Caco-2 (cell line): ENCODE results near the gene HLF. TPM values are rescaled to one million over a fixed set of nuclear protein-coding genes. Genes with fewer than 3 reads are reported as not detected.

Experiments used
- BruUV-seq: library from RNA; stranded (reverse); fragments of 400-500 nt; replicated peaks from 2 replicates; lab custom pipeline; 2021; lab: Mats Ljungman, UMichigan
- CTCF ChIA-PET: fragments of 300-600 bp; sonication (Branson Sonifier 250); formaldehyde crosslinking; loops from one replicate; lab custom pipeline; 2022; ENCODE audit warnings: antibody characterized with exemption; lab: Charles Lee
- POLR2A ChIA-PET: fragments of 300-600 bp; sonication (Branson Sonifier 250); formaldehyde crosslinking; loops from one replicate; lab custom pipeline; 2022; ENCODE audit warnings: antibody characterized with exemption; lab: Charles Lee
- DNase-seq, 2 experiments: peaks; one replicate each; pipeline versions ENCODE4 v3.0.0 to v3.0.0-alpha.2; 2020 to 2022
- H3K27me3 ChIP-seq: replicated peaks from 2 replicates; pipeline ENCODE4 v1.6.0; 2011; ENCODE audit warnings: low read length; ENCODE audit not compliant: control insufficient read depth, insufficient read depth
- H3K36me3 ChIP-seq: 2 replicates; pipeline ENCODE4 v1.5.1; 2011; ENCODE audit warnings: low read length; ENCODE audit not compliant: control insufficient read depth, insufficient read depth
- H3K4me1 ChIP-seq: fragments of 250-450 bp; sonication (Bioruptor Pico); 2 replicates; pipeline ENCODE4 v1.5.1; 2020; ENCODE audit warnings: mild to moderate bottlenecking
- H3K4me3 ChIP-seq: 2 replicates; pipeline ENCODE4 v1.5.1; 2011; ENCODE audit warnings: low read depth, mild to moderate bottlenecking, control low read depth, low read length
- H3K9me3 ChIP-seq: fragments of 250-450 bp; sonication (Bioruptor Pico); 2 replicates; pipeline ENCODE4 v1.5.1; 2020; ENCODE audit warnings: mild to moderate bottlenecking, moderate library complexity
- H3K27ac Mint-ChIP-seq: one replicate; pipeline ENCODE4 v1.8.0; 2022; ENCODE audit warnings: mixed read lengths; ENCODE audit not compliant: unreplicated experiment
- H3K27me3 Mint-ChIP-seq: one replicate; pipeline ENCODE4 v1.8.0; 2022; ENCODE audit warnings: mixed read lengths; ENCODE audit not compliant: insufficient read depth, unreplicated experiment
- H3K36me3 Mint-ChIP-seq: one replicate; pipeline ENCODE4 v1.8.0; 2022; ENCODE audit warnings: mild to moderate bottlenecking, mixed read lengths; ENCODE audit not compliant: insufficient read depth, unreplicated experiment
- H3K4me1 Mint-ChIP-seq: one replicate; pipeline ENCODE4 v1.8.0; 2022; ENCODE audit warnings: low read depth, mixed read lengths; ENCODE audit not compliant: unreplicated experiment
- H3K4me3 Mint-ChIP-seq: one replicate; pipeline ENCODE4 v1.8.0; 2022; ENCODE audit warnings: mild to moderate bottlenecking, moderate library complexity, mixed read lengths; ENCODE audit not compliant: unreplicated experiment
- H3K9me3 Mint-ChIP-seq: one replicate; pipeline ENCODE4 v1.8.0; 2022; ENCODE audit warnings: mixed read lengths; ENCODE audit not compliant: unreplicated experiment
- CTCF ChIP-seq, 2 experiments: fragments of 200-600 bp in 1 of 2; IDR thresholded peaks; 1 replicate in 1 of 2; 2 replicates in 1 of 2; pipeline versions ENCODE4 v1.5.1 to v1.8.0; 2011 to 2022; ENCODE audit warnings: antibody characterized with exemption in 1 of 2, control low read depth in 1 of 2, inconsistent platforms in 1 of 2, low read depth in 1 of 2, low read length in 1 of 2, mild to moderate bottlenecking in 1 of 2, moderate library complexity in 1 of 2; ENCODE audit not compliant: insufficient read depth in 1 of 2, severe bottlenecking in 1 of 2, unreplicated experiment in 1 of 2
- intact Hi-C: fragments of 100-400 bp; cut with micrococcal nuclease; formaldehyde crosslinking; loops from one replicate; pipeline ENCODE4 v1.10.0; 2022; ENCODE audit not compliant: unreplicated experiment
- total RNA-seq: library from RNA; stranded (reverse); gene quantifications from 2 replicates; pipeline ENCODE4 v1.2.3, GENCODE V29; 2022

HLF gene
- total RNA-seq, 1 experiment from 2014 or later, result 19.8 TPM

GRCh38 chr17:55307879-55308278, 43.1 kb downstream of the HLF start:
- no peaks in the 10 kb centered on the region for H3K36me3 ChIP-seq
- no peak for TF ChIP-seq CTCF (IDR thresholded peaks at IDR 0.05; ENCODE audit: insufficient read depth in 1 of 2, low read depth in 1 of 2, low read length in 1 of 2, severe bottlenecking in 1 of 2, unreplicated experiment in 1 of 2)
- Mint-ChIP-seq H3K27me3 (no peaks in the 10 kb centered on the region), H3K36me3 (no peaks in the 10 kb centered on the region), H3K27ac (no peak overlapping the region), H3K4me3 (no peak overlapping the region), H3K9me3 (peaks cover 13% of the 10 kb centered on the region), H3K4me1 (peaks cover 16% of the 10 kb centered on the region)
- H3K9me3 ChIP-seq, result no peaks in the 10 kb centered on the region
- CTCF ChIA-PET, result no interaction called here
- intact Hi-C loops, result no loop called here
- no peak overlapping the region for H3K4me3 ChIP-seq
- DNase-seq, result no peak
- no TSS peak for BruUV-seq
- peaks cover 8% of the 10 kb centered on the region; the same call in 1 of the 2 replicates for H3K4me1 ChIP-seq
- no peaks in the 10 kb centered on the region for H3K27me3 ChIP-seq
- POLR2A ChIA-PET, result no interaction called here

- no peak overlapping the region for H3K4me3 ChIP-seq
- H3K27ac Mint-ChIP-seq, result no peak overlapping the region
- no TSS peak for BruUV-seq
- intact Hi-C loops, result no loop called here
- peaks cover 16% of the 10 kb centered on the region for H3K4me1 Mint-ChIP-seq
- no peak for TF ChIP-seq CTCF (IDR thresholded peaks at IDR 0.05; ENCODE audit: insufficient read depth in 1 of 2, low read depth in 1 of 2, low read length in 1 of 2, severe bottlenecking in 1 of 2, unreplicated experiment in 1 of 2)
- H3K9me3 ChIP-seq, result no peaks in the 10 kb centered on the region
- peaks cover 8% of the 10 kb centered on the region; the same call in 1 of the 2 replicates for H3K4me1 ChIP-seq
- ChIA-PET CTCF (no interaction called here), POLR2A (no interaction called here)
- H3K36me3 ChIP-seq, result no peaks in the 10 kb centered on the region
- DNase-seq, result no peak
- no peaks in the 10 kb centered on the region for H3K27me3 Mint-ChIP-seq
- H3K27me3 ChIP-seq, result no peaks in the 10 kb centered on the region
- H3K9me3 Mint-ChIP-seq, result peaks cover 13% of the 10 kb centered on the region
- H3K4me3 Mint-ChIP-seq, result no peak overlapping the region
- H3K36me3 Mint-ChIP-seq, result no peaks in the 10 kb centered on the region
Measured at GRCh38 chr17:55308613-55309391, 44.0 kb downstream of the HLF start.

- H3K27me3 Mint-ChIP-seq, result no peaks in the 10 kb centered on the region
- H3K4me1 Mint-ChIP-seq, result peaks cover 2% of the 10 kb centered on the region
- H3K9me3 ChIP-seq, result no peaks in the 10 kb centered on the region
- H3K4me1 ChIP-seq, result no peaks in the 10 kb centered on the region
- no peak overlapping the region for H3K4me3 ChIP-seq
- peaks cover 13% of the 10 kb centered on the region for H3K9me3 Mint-ChIP-seq
- POLR2A ChIA-PET, result no interaction called here
- DNase-seq, result no peak
- no peaks in the 10 kb centered on the region for H3K27me3 ChIP-seq
- no peaks in the 10 kb centered on the region for H3K36me3 Mint-ChIP-seq
- no TSS peak for BruUV-seq
- H3K4me3 Mint-ChIP-seq, result no peak overlapping the region
- no peak for TF ChIP-seq CTCF (IDR thresholded peaks at IDR 0.05; ENCODE audit: insufficient read depth in 1 of 2, low read depth in 1 of 2, low read length in 1 of 2, severe bottlenecking in 1 of 2, unreplicated experiment in 1 of 2)
- CTCF ChIA-PET, result no interaction called here
- H3K36me3 ChIP-seq, result no peaks in the 10 kb centered on the region
- intact Hi-C loops, result no loop called here
- no peak overlapping the region for H3K27ac Mint-ChIP-seq
Measured at GRCh38 chr17:55311767-55312375, 47.1 kb downstream of the HLF start.
